ENCODE results near the gene CNNM2.

DNA sequence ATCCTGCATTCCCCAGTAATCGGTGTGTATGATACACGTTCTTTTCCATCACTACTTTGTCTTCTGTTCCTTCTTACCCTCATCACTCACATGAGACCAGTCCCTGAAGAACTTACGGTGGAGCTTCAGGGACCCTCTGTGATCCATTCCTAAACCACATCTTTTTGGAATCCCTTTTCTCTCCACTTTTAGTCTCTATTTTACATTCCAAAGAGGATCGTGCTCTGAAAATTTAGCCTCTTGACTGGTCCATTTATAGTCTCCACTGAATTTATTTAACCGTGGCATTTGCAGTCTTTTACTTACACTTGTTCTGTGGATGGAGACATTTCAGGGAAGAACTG, 165.9 kb downstream of the CNNM2 start:
- no peak for TF ChIP-seq EP300 (IDR thresholded peaks at IDR 0.05)
- TF ChIP-seq POLR2A (IDR thresholded peaks at IDR 0.05), result no peak
- no peak for TF ChIP-seq POLR2AphosphoS5 (IDR thresholded peaks at IDR 0.05)
